Neuronal stem cell (in vitro differentiated cells): ENCODE data around the gene GYS2.

ENCODE experiments used
- DNase-seq: peaks from one replicate; pipeline ENCODE4 v3.0.0-alpha.2; 2013; ENCODE audit warnings: low spot score
- H2AFZ ChIP-seq: one replicate; pipeline ENCODE4 v1.6.1; 2013; ENCODE audit warnings: mild to moderate bottlenecking, low read length, inconsistent platforms
- H2AK5ac ChIP-seq: 2 replicates; pipeline ENCODE4 v1.6.1; 2013; ENCODE audit warnings: low read depth, mild to moderate bottlenecking, inconsistent platforms, low read length, moderate library complexity, mixed read lengths
- H2BK120ac ChIP-seq: 2 replicates; pipeline ENCODE4 v1.6.1; 2013; ENCODE audit warnings: low read depth, mild to moderate bottlenecking, inconsistent platforms, low read length, moderate library complexity, mixed read lengths
- H2BK12ac ChIP-seq: one replicate; pipeline ENCODE4 v1.6.1; 2013; ENCODE audit warnings: low read length, inconsistent platforms
- H2BK15ac ChIP-seq: 2 replicates; pipeline ENCODE4 v1.6.1; 2013; ENCODE audit warnings: mild to moderate bottlenecking, low read length, inconsistent platforms, mixed read lengths
- H2BK5ac ChIP-seq: one replicate; pipeline ENCODE4 v1.6.1; 2013; ENCODE audit warnings: inconsistent platforms, mild to moderate bottlenecking, low read length, moderate library complexity
- H3K14ac ChIP-seq: one replicate; pipeline ENCODE4 v1.6.1; 2013; ENCODE audit warnings: low read length, inconsistent platforms
- H3K18ac ChIP-seq: 2 replicates; pipeline ENCODE4 v1.6.1; 2013; ENCODE audit warnings: low read length, inconsistent platforms
- H3K23ac ChIP-seq: 2 replicates; pipeline ENCODE4 v1.6.1; 2013; ENCODE audit warnings: low read depth, mild to moderate bottlenecking, mixed read lengths, low read length, inconsistent platforms; ENCODE audit not compliant: poor library complexity
- H3K27ac ChIP-seq: replicated peaks from 3 replicates; pipeline ENCODE4 v1.5.1; 2013; ENCODE audit warnings: low read length, inconsistent platforms
- H3K27me3 ChIP-seq, 3 experiments: 2 replicates each; pipeline ENCODE4 v1.6.1; 2013; ENCODE audit warnings: low read length in 3 of 3, mild to moderate bottlenecking in 2 of 3, inconsistent platforms in 1 of 3, low read depth in 1 of 3, mixed read lengths in 1 of 3, moderate library complexity in 1 of 3; ENCODE audit not compliant: control insufficient read depth in 3 of 3, insufficient read depth in 3 of 3
- H3K36me3 ChIP-seq, 2 donors: replicated peaks in 1 of 2; 2 replicates each; pipeline ENCODE4 v1.6.1; 2013; ENCODE audit warnings: low read length in 2 of 2; ENCODE audit not compliant: control insufficient read depth in 2 of 2, insufficient read depth in 2 of 2
- H3K4ac ChIP-seq: 2 replicates; pipeline ENCODE4 v1.6.1; 2013; ENCODE audit warnings: inconsistent platforms, mild to moderate bottlenecking, low read length, moderate library complexity
- H3K4me1 ChIP-seq, 2 donors: 1 replicate in 1 of 2; 2 replicates in 1 of 2; pipeline ENCODE4 v1.6.1; 2013; ENCODE audit warnings: low read length in 2 of 2, low read depth in 1 of 2; ENCODE audit not compliant: control insufficient read depth in 2 of 2, insufficient read depth in 1 of 2
- H3K4me2 ChIP-seq: one replicate; pipeline ENCODE4 v1.6.1; 2013; ENCODE audit warnings: mild to moderate bottlenecking, low read length, inconsistent platforms; ENCODE audit not compliant: insufficient read depth, poor library complexity, severe bottlenecking
- H3K4me3 ChIP-seq, 2 donors: 2 replicates each; pipeline ENCODE4 v1.5.1; 2013; ENCODE audit warnings: low read length in 2 of 2, mild to moderate bottlenecking in 2 of 2, inconsistent platforms in 1 of 2, moderate library complexity in 1 of 2
- H3K79me1 ChIP-seq: one replicate; pipeline ENCODE4 v1.6.1; 2013; ENCODE audit warnings: low read depth, mild to moderate bottlenecking, inconsistent platforms, low read length, moderate library complexity
- H3K9ac ChIP-seq: one replicate; pipeline ENCODE4 v1.6.1; 2013; ENCODE audit warnings: mild to moderate bottlenecking, low read depth, low read length, inconsistent platforms; ENCODE audit not compliant: poor library complexity
- H3K9me3 ChIP-seq, 2 donors: replicated peaks in 1 of 2; 2 replicates each; pipeline versions ENCODE3 to v1.6.1; 2013; ENCODE audit warnings: low read length in 2 of 2, mild to moderate bottlenecking in 2 of 2, inconsistent platforms in 1 of 2, low read depth in 1 of 2, mixed read lengths in 1 of 2, moderate library complexity in 1 of 2; ENCODE audit not compliant: control insufficient read depth in 2 of 2, insufficient read depth in 1 of 2
- H4K8ac ChIP-seq: one replicate; pipeline ENCODE4 v1.6.1; 2013; ENCODE audit warnings: low read depth, mild to moderate bottlenecking, inconsistent platforms, low read length, moderate library complexity
- H4K91ac ChIP-seq: one replicate; pipeline ENCODE4 v1.6.1; 2013; ENCODE audit warnings: low read length, low read depth, mild to moderate bottlenecking, inconsistent platforms; ENCODE audit not compliant: poor library complexity
- WGBS, 2 donors: extraction: QIAGEN DNeasy Blood & Tissue Kit; methylation state at CpG; one replicate each; pipeline ENCODE4 v1.1.7; 2013; ENCODE audit warnings: missing lambda C conversion rate in 2 of 2, mixed read lengths in 1 of 2; ENCODE audit not compliant: insufficient read length in 2 of 2, insufficient replicate concordance in 1 of 2; ENCODE audit errors: extremely low coverage in 2 of 2; 5-methylcytosine and 5-hydroxymethylcytosine counted together

Gene GYS2

GRCh38 chr12:21505888-21506287, 98.8 kb downstream of the GYS2 start:
- Histone ChIP-seq H2BK120ac (no peak overlapping the region), H3K4me2 (no peak overlapping the region), H4K91ac (no peak overlapping the region), H4K8ac (no peak overlapping the region), H3K4ac (no peak overlapping the region), H3K4me1 (peaks cover 3 to 6% of the 10 kb centered on the region in 2 donors), H2BK15ac (no peak overlapping the region), H3K9ac (no peak overlapping the region), H3K18ac (no peak overlapping the region), H3K23ac (no peak overlapping the region), H3K27me3 (no peaks in the 10 kb centered on the region), H3K14ac (no peak overlapping the region), H3K27ac (no peak overlapping the region), H2BK12ac (no peak overlapping the region), H3K4me3 (no peak overlapping the region), H2AFZ (no peak overlapping the region), H3K9me3 (no peaks in the 10 kb centered on the region), H3K79me1 (peaks cover 1% of the 10 kb centered on the region), H3K36me3 (peaks cover 2 to 35% of the 10 kb centered on the region in 2 donors), H2AK5ac (no peak overlapping the region), H2BK5ac (no peak overlapping the region)
- WGBS, 2 donors, result no CpG with 5 or more reads among the region's 2 CpGs
- no peak for DNase-seq

GRCh38 chr12:21502872-21503271, 101.8 kb downstream of the GYS2 start:
- H2BK120ac ChIP-seq, result no peak overlapping the region

GRCh38 chr12:21502164-21502496, 102.5 kb downstream of the GYS2 start:
- Histone ChIP-seq H2BK12ac (no peak overlapping the region), H2BK5ac (no peak overlapping the region), H4K8ac (no peak overlapping the region), H2BK120ac (no peak overlapping the region), H3K4ac (no peak overlapping the region), H3K27ac (peak overlapping the region; percentile 77), H3K9me3 (no peaks in the 10 kb centered on the region), H3K4me3 (peak overlapping the region; percentile 63 to 96), H2AK5ac (no peak overlapping the region), H4K91ac (no peak overlapping the region), H2BK15ac (no peak overlapping the region), H3K23ac (peak overlapping the region; percentile 27), H3K4me1 (peaks cover 3 to 14% of the 10 kb centered on the region in 2 donors), H3K18ac (peak overlapping the region; percentile 63), H3K27me3 (no peaks in the 10 kb centered on the region), H2AFZ (peak overlapping the region; percentile 93), H3K36me3 (peaks cover 3 to 22% of the 10 kb centered on the region in 2 donors), H3K79me1 (peaks cover 3% of the 10 kb centered on the region), H3K4me2 (peak overlapping the region; percentile 58), H3K9ac (peak overlapping the region; percentile 74), H3K14ac (no peak overlapping the region)
- DNase-seq, result no peak
- WGBS, 2 donors, result no CpG with 5 or more reads among the region's 14 CpGs

More at GRCh38 chr12:21502872-21503271, 101.8 kb downstream of the GYS2 start:
- Histone ChIP-seq H3K23ac (no peak overlapping the region), H2BK12ac (no peak overlapping the region), H3K4me1 (peaks cover 3 to 14% of the 10 kb centered on the region in 2 donors), H4K91ac (no peak overlapping the region), H3K27me3 (no peaks in the 10 kb centered on the region), H3K4ac (no peak overlapping the region), H3K14ac (no peak overlapping the region), H2BK15ac (no peak overlapping the region), H3K4me3 (peak overlapping the region in 1 of 2 donors; percentile 63), H3K9ac (no peak overlapping the region), H3K79me1 (peaks cover 3% of the 10 kb centered on the region), H3K18ac (no peak overlapping the region), H3K9me3 (no peaks in the 10 kb centered on the region), H2AK5ac (no peak overlapping the region), H4K8ac (no peak overlapping the region), H3K27ac (no peak overlapping the region), H3K36me3 (peaks cover 4 to 22% of the 10 kb centered on the region in 2 donors), H3K4me2 (no peak overlapping the region), H2AFZ (no peak overlapping the region), H2BK5ac (no peak overlapping the region)
- WGBS, 2 donors, result no CpG with 5 or more reads among the region's 1 CpG
- DNase-seq, result no peak

GRCh38 chr12:21501258-21502163, 103.1 kb downstream of the GYS2 start, which contains the start of the genes GOLT1B and RECQL:
Gene GOLT1B (plus strand): TSS chr12:21501789. CDS start chr12:21501924, 135 bp downstream.
Gene RECQL (minus strand): TSS chr12:21501635. CDS start chr12:21499570, 2,065 bp downstream.
- H3K18ac ChIP-seq, result peak within 1 kb of the TSS; percentile 63
- WGBS, 2 donors, result no CpG with 5 or more reads among the region's 61 CpGs
- peak within 1 kb of the TSS; percentile 58 for H3K4me2 ChIP-seq
- peak within 1 kb of the TSS; percentile 74 for H3K9ac ChIP-seq
- no peaks in the 10 kb centered on the region for H3K27me3 ChIP-seq
- no peak within 1 kb of the TSS for H2BK120ac ChIP-seq
- no peak within 1 kb of the TSS for H4K91ac ChIP-seq
- no peaks in the 10 kb centered on the region for H3K9me3 ChIP-seq
- H3K79me1 ChIP-seq, result peaks cover 3% of the 10 kb centered on the region
- no peak within 1 kb of the TSS for H3K14ac ChIP-seq
- H3K36me3 ChIP-seq, result peaks cover 6 to 28% of the 10 kb centered on the region in 2 donors
- H2BK15ac ChIP-seq, result no peak within 1 kb of the TSS
- H3K4me1 ChIP-seq, result peaks cover 3 to 14% of the 10 kb centered on the region in 2 donors
- H3K27ac ChIP-seq, result peak within 1 kb of the TSS; percentile 77
- H4K8ac ChIP-seq, result no peak within 1 kb of the TSS
- H3K4ac ChIP-seq, result no peak within 1 kb of the TSS
- H3K4me3 ChIP-seq, result peak within 1 kb of the TSS; percentile 63 to 96
- no peak within 1 kb of the TSS for H2BK12ac ChIP-seq
- DNase-seq, result peak; percentile 96
- peak within 1 kb of the TSS; percentile 93 for H2AFZ ChIP-seq
- H3K23ac ChIP-seq, result peak within 1 kb of the TSS; percentile 27
- no peak within 1 kb of the TSS for H2BK5ac ChIP-seq
- H2AK5ac ChIP-seq, result no peak within 1 kb of the TSS
